GM10266 (cell line): Measurements from ENCODE around the gene RGS10.
A peak's percentile ranks its signal among the peaks of the same experiment; 100 is the strongest.

Source experiments
- DNase-seq: peaks from one replicate; pipeline ENCODE4 v3.0.0; 2012; ENCODE audit errors: extremely low spot score
- TF ChIP-seq, protein P1 (sequence below): IDR thresholded peaks from 2 replicates; pipeline ENCODE4 v1.5.1; 2012; ENCODE audit warnings: mild to moderate bottlenecking, low read depth; ENCODE audit not compliant: control insufficient read depth, insufficient read depth; ENCODE audit errors: missing control alignments

The RGS10 gene

DNA sequence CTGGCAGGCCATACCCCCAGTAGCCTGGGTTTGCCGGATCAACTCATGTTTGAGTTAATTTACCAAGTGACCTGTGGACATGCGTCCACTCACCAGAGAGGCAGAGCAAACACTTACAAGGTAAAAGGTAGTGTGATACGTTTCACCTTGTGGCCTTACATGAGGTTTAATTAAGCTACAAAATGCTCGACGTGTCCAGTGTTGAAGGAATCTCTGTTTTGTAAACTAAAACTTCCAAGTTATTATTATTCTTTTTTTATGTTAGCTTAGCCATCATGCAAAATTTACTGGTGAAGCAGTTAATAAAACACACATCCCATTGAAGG is 42.9 kb downstream of the RGS10 start:
- TF ChIP-seq, protein P1, sequence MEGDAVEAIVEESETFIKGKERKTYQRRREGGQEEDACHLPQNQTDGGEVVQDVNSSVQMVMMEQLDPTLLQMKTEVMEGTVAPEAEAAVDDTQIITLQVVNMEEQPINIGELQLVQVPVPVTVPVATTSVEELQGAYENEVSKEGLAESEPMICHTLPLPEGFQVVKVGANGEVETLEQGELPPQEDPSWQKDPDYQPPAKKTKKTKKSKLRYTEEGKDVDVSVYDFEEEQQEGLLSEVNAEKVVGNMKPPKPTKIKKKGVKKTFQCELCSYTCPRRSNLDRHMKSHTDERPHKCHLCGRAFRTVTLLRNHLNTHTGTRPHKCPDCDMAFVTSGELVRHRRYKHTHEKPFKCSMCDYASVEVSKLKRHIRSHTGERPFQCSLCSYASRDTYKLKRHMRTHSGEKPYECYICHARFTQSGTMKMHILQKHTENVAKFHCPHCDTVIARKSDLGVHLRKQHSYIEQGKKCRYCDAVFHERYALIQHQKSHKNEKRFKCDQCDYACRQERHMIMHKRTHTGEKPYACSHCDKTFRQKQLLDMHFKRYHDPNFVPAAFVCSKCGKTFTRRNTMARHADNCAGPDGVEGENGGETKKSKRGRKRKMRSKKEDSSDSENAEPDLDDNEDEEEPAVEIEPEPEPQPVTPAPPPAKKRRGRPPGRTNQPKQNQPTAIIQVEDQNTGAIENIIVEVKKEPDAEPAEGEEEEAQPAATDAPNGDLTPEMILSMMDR: no peak
- no peak for DNase-seq

DNA sequence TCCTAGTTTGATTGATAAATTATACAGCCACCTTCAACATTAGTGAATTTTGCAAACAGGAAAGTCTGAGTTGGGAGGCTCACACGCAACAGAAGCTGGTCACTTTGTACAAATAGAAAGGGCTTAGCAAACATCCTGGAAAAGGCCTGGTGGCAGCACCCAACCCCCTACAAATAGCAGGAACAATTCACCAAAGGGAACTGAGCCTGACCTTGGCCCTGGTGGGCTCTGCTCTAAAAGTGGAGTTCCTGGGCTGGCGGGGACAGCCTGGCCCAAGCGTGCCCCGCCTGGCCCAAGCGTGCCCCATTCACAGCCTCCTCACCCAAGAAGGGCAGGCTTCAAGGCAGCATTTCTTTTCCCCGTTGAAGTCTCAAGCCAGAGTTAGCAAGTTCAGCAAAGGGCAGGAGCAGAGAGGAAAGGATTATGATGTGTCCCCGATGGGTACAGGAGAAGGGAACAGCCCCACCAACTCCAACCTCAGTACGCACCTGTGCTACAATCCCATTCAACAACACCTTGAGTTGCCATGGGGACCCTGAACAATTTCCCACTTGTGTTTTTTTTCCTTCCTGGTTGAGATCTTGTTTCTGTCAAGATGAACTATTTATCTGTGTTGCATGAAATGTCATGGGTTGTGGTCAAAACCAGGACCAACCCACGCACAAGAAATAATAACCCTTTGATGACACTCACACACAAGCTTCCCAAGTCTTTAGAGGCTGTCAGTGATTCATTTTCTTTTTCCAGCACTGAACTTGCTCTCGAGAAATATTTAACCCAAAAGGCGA is 43.4 kb downstream of the RGS10 start:
- TF ChIP-seq, protein P1: no peak
- peak; percentile 29 for DNase-seq

DNA sequence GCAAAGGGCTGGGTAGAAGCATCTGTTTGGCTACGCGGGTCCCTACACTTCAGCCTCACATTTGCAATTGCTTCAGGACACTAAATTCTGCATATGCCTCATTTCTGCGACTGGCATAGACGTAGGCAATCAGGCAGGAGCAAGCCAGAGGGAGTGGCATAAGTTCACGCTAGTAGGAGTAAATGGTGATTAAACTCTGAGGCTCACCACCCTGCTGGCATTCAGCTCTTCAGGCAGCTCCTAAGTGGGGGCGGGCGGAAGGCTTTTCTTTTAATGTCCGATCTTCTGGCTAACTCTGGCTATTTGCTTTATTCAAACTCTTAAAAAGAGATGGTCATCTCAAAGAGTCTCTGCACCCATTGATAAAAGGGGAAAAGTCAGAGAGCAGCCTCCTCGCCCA is 45.3 kb downstream of the RGS10 start:
- TF ChIP-seq, protein P1: no peak
- DNase-seq: no peak

DNA sequence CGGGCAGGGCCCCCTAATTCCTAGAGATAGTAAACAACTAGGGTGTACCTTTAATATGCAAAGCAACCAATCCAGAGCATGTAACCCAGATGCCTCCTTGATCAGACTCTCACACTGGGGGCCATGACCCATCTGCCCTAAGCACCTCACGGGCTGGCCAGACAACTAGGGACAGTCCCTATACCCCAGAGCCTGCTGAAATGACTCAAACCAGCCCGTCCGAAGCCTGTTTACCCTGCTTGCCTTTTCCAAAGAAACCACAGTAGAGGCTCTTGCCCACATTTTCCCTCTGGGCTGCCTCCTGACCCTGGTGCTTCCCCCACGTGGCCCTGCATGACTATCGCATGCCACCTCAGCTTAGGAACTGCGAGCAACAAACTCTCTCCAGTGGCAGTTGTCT is 46.2 kb downstream of the RGS10 start:
- DNase-seq: peak; percentile 55
- TF ChIP-seq, protein P1: no peak

DNA sequence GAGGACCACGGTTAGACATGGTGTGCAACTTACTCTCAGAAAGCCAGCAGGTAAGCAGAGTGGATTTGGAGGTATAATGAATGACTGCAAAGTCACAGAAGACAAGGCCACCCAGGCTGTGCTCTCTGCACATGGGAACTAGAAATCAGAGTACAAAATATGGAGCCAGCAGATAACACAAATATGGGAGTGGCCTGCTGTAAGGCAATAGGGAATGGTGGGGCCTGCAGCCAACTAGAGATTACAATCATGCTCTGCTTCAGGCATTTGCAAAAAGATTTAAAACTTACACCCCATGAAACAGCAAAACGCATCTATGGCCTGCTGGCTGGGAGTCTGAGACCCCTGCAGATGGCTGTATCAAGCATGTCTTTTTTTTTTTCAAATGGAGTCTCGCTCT is 47.0 kb downstream of the RGS10 start:
- TF ChIP-seq, protein P1: no peak

DNA sequence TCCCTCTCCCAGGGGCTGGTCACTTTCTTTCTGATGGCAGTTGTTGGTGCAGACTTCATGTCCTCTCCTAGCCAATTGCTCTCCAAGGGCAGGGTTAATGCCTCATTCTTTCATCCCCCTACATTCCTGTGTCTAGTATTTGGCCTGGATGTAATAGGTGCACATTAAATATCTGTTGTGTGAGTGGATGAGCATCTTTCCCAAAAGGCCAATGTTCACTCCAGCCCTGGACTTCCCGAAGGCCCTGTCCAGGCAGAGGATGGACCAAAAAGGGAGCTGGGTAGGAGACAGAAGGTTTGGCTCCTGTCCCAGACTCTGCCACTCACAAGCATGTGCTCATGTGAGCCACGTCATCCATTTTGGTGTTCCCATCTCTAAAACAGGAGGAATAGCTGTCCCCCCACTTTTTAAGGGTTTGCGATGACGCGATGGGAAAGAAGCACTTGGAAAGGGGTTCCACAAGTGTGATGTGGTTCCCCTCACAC is 47.5 kb downstream of the RGS10 start:
- TF ChIP-seq, protein P1: no peak
- DNase-seq: no peak

More for the DNA sequence above, 47.0 kb downstream of the RGS10 start:
- DNase-seq: no peak

DNA sequence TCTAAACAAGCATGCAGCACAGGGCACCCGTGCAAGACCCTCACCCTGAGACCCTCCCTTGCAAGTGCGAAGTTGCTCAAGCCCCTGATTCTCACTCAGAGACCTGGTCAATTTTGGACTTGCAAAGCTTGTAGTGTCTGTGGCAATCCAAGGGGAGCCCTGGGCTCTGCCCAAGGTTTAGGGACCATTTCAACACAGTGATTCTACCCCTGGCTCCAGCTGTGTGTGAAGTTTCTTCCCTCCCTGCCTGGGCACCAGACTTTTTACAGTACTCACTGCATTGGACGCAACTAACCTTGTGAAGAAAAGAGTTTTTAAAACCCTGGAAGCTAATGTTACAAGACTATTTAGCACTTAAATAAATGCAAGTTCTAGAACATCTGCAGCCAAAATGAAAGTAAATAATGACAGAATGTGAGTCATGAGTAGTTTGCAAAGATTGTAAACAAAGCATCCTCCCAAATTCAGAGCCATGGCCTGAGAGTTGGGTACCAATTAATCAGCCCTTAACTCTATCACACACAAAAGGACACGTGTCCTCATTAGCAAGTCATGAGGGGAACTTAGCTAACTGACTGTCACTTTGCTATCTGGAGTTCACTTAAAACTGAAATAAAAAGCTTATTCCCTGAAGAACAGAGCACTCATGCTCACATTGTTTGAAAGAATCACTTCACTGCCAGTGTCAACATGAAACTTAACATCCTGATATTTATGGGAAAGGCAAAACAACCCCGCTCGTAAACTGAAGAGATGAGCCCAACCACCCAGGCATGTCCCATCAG is 48.1 kb downstream of the RGS10 start:
- TF ChIP-seq, protein P1: no peak

More for the DNA sequence above, 48.1 kb downstream of the RGS10 start:
- DNase-seq: no peak
